Epithelial cell of proximal tubule (primary cell): ENCODE measurements around the gene RALGAPA2. TPM values are rescaled to one million over a fixed set of nuclear protein-coding genes. Genes with fewer than 3 reads are reported as not detected.

Experiments used
- DNase-seq: peaks from one replicate; pipeline ENCODE4 v3.0.0-alpha.2; 2011; ENCODE audit warnings: low read depth
- H3K4me3 ChIP-seq: 2 replicates; pipeline ENCODE4 v1.5.1; 2011; ENCODE audit warnings: low read depth, mild to moderate bottlenecking, low read length
- CTCF ChIP-seq: conservative IDR thresholded peaks from 2 replicates; pipeline ENCODE4 v1.5.1; 2012; ENCODE audit warnings: low read depth, mild to moderate bottlenecking, low read length
- total RNA-seq: library from RNA; depleted of rRNA; stranded (reverse); fragments of >200 nt; gene quantifications from 2 replicates; pipeline ENCODE4 v1.2.3, GENCODE V29; 2015

RALGAPA2 gene
- total RNA-seq, 1 donor from 2014 or later, result 13.8 TPM

GRCh38 chr20:20491110-20491783, 221.2 kb downstream of the RALGAPA2 start:
- DNase-seq, result no peak
- no peak overlapping the region for H3K4me3 ChIP-seq
- no peak for TF ChIP-seq CTCF

GRCh38 chr20:20490673-20491072, 221.8 kb downstream of the RALGAPA2 start:
- no peak overlapping the region for H3K4me3 ChIP-seq
- no peak for TF ChIP-seq CTCF
- no peak for DNase-seq

GRCh38 chr20:20489648-20490341, 222.6 kb downstream of the RALGAPA2 start:
- H3K4me3 ChIP-seq, result no peak overlapping the region
- no peak for DNase-seq
- TF ChIP-seq CTCF, result no peak

- no peak for TF ChIP-seq CTCF
Measured at GRCh38 chr20:20489054-20489453, 223.4 kb downstream of the RALGAPA2 start.

GRCh38 chr20:20488388-20488787, 224.1 kb downstream of the RALGAPA2 start:
- TF ChIP-seq CTCF, result no peak
- H3K4me3 ChIP-seq, result no peak overlapping the region
- no peak for DNase-seq

More at GRCh38 chr20:20489054-20489453, 223.4 kb downstream of the RALGAPA2 start:
- no peak for DNase-seq
- no peak overlapping the region for H3K4me3 ChIP-seq

GRCh38 chr20:20487811-20488210, 224.6 kb downstream of the RALGAPA2 start:
- no peak for DNase-seq
- no peak overlapping the region for H3K4me3 ChIP-seq
- no peak for TF ChIP-seq CTCF
